GM12891 (cell line): ENCODE results near the gene PRKCE.

ENCODE experiments used
- PAX5 ChIP-seq: IDR thresholded peaks from 2 replicates; pipeline ENCODE4 v1.6.1; 2011; ENCODE audit warnings: low read length, moderate library complexity, mild to moderate bottlenecking; ENCODE audit not compliant: insufficient read depth, severe bottlenecking
- POLR2A ChIP-seq: IDR thresholded peaks from 2 replicates; pipeline ENCODE4 v1.6.1; 2011; ENCODE audit warnings: low read depth, low read length, control low read depth
- POLR2AphosphoS5 ChIP-seq: IDR thresholded peaks from 2 replicates; pipeline ENCODE4 v1.6.1; 2011; ENCODE audit warnings: low read depth, low read length, control low read depth
- SPI1 ChIP-seq: IDR thresholded peaks from 2 replicates; pipeline ENCODE4 v1.6.1; 2011; ENCODE audit warnings: low read depth, low read length, control low read depth
- TAF1 ChIP-seq: IDR thresholded peaks from 2 replicates; pipeline ENCODE4 v1.6.1; 2011; ENCODE audit warnings: low read depth, low read length, control low read depth

GRCh38 chr2:45889620-45890370 lies 238.3 kb downstream of the PRKCE start:
- no peak for TF ChIP-seq POLR2AphosphoS5
- no peak for TF ChIP-seq TAF1
- TF ChIP-seq POLR2A = no peak
- TF ChIP-seq SPI1 = peak; percentile 90
- no peak for TF ChIP-seq PAX5
